ENCODE measurements around the gene IKZF1. TPM values are rescaled to one million over a fixed set of nuclear protein-coding genes. Genes with fewer than 3 reads are reported as not detected.

IKZF1 gene
- total RNA-seq, 4 donors from 2014 or later: 0.22 to 3.6 (median 1.9) TPM

DNA sequence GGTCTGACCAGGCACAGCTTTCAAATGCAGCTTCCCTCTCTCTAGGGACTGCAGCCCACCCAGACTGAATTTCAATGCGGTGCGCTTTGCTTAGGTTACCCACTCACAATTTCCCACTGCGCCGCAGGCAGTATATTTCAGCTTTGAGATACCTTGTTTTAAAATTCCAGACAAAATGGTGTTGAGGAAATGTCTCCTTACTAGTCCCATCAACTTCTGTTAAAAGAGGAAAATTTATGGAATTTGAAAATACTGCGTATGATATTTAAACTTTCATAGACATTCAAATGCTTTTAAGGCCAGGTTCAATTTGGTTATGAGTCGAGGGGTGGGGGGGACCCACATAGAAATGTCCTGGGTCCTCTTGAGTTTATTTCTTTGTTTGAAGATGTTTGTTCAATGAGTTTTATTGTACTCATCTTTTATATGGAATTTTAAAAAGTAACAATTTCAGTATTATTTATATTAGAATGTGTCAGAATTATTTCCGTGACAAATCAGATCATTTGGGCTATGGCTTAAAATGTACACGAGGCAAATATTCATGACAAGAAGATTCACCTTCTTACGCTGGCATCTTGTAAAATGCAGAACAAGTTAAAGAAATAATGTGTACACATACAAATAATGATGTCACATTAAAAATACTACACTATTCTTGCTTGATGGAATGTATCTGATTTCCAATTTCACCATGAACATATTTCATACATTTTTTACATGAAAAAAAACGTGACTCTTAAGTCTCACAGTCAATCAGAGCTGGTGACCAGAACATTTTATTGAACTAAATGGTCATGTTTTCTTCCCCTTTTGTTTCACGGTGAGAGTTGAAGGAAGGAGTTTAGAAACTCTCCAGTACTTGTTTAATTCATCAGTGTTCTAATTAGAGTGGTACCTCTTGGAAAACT is 1.3 kb downstream of the IKZF1 start:
- in situ Hi-C loops (cut with MboI; ENCODE audit: low sequenced_read_pairs in 4 of 4) (no loop called here), intact Hi-C loops (cut with DNase I; ENCODE audit: low total_unique reads) (no loop called here)
- no peak for DNase-seq
- Histone ChIP-seq H3K27me3 (peaks cover 33 to 37% (median 33%) of the 10 kb centered on the region in 3 donors), H3K4me1 (no peaks in the 10 kb centered on the region), H3K9me3 (no peaks in the 10 kb centered on the region), H3K36me3 (no peaks in the 10 kb centered on the region), H3K27ac (no peak overlapping the region), H3K4me3 (peak overlapping the region in 3 of 4 donors; percentile 17 to 35 (median 28))
- ATAC-seq: no peak
- TF ChIP-seq, protein P1, sequence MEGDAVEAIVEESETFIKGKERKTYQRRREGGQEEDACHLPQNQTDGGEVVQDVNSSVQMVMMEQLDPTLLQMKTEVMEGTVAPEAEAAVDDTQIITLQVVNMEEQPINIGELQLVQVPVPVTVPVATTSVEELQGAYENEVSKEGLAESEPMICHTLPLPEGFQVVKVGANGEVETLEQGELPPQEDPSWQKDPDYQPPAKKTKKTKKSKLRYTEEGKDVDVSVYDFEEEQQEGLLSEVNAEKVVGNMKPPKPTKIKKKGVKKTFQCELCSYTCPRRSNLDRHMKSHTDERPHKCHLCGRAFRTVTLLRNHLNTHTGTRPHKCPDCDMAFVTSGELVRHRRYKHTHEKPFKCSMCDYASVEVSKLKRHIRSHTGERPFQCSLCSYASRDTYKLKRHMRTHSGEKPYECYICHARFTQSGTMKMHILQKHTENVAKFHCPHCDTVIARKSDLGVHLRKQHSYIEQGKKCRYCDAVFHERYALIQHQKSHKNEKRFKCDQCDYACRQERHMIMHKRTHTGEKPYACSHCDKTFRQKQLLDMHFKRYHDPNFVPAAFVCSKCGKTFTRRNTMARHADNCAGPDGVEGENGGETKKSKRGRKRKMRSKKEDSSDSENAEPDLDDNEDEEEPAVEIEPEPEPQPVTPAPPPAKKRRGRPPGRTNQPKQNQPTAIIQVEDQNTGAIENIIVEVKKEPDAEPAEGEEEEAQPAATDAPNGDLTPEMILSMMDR (IDR thresholded peaks at IDR 0.05 in 4 of 5, conservative IDR thresholded peaks at IDR 0.05 in 1 of 5): no peak
- no peak for TF ChIP-seq POLR2A (IDR thresholded peaks at IDR 0.05)

DNA sequence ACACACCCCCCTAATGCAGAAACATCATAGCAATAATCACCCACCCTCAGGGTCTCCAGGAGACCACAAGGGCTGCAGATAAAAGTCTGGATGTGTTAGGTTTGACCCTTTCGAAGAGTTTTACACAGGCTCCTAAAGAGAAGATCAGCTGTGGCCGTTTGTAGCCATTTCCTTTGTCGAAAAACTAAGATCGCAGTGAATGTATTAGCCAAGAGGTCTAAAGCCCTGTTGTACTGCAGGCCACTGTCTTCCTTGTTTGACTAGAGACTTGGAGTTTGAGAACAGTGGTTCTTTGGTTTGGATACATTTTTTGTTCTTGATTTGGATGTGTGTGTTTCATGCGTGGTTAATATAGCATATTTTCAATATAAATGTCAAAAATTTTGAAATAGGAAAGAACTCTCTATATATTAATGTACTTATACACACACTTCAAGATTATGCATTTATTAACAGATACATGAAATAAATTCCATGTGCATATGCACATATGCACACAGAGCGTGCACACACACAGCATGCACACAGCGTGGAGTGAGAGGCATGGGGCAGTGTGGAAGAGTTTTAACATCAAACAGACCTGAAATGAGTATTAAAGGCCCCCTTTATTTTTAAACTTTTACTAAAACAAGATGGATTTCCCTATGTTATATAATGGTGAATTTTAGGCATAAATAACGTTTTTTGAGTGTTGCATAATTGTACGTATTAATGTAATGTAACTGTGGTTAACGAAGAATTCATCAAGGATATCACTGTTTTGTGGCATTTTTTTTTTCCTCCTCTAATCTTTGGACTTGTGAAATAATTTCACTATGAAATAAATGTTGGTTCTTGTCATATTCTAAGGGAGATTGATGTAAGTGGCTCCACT is 2.2 kb downstream of the IKZF1 start:
- no peak for TF ChIP-seq POLR2A (IDR thresholded peaks at IDR 0.05)
- TF ChIP-seq, protein P1 (IDR thresholded peaks at IDR 0.05 in 4 of 5, conservative IDR thresholded peaks at IDR 0.05 in 1 of 5): no peak
- DNase-seq (no peak), ATAC-seq (no peak)
- H3K9me3 ChIP-seq: no peaks in the 10 kb centered on the region
- H3K27me3 ChIP-seq: peaks cover 33 to 37% (median 33%) of the 10 kb centered on the region in 3 donors
- H3K4me1 ChIP-seq: no peaks in the 10 kb centered on the region
- intact Hi-C loops (cut with DNase I; ENCODE audit: low total_unique reads): no loop called here
- H3K4me3 ChIP-seq: no peak overlapping the region
- no peaks in the 10 kb centered on the region for H3K36me3 ChIP-seq
- in situ Hi-C loops (cut with MboI; ENCODE audit: low sequenced_read_pairs in 4 of 4): no loop called here
- no peak overlapping the region for H3K27ac ChIP-seq

DNA sequence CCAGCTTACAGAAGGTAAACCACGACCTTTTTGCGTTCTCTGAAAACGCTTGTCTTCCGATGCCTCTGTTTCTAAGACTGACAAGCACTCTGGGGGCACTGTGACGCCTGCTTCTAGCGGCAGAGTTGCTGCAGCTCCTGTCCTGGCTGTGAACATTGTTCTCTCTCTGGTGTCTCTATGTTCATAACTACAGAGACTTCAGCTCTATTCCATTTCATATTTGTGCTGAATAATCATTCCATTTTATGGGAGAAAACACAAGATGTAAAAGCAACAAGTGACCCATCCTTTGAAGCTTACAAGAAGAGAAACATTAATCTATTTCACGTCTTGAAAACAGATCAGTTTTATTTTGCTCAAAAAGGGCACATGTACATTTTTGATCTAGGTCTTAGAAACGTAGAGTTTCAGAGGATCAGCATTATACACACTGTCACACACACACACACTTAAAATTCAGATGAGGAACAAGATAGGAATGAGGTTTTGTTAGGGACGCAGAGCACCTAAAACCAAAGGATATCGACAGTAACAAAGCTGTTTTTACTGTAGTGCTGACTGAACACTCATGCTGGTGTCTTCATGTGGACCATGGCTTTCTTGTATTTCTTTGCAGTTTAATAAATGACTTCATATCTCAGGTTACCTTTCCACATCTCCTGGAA is 3.0 kb downstream of the IKZF1 start:
- in situ Hi-C loops (cut with MboI; ENCODE audit: low sequenced_read_pairs in 4 of 4) (no loop called here), intact Hi-C loops (cut with DNase I; ENCODE audit: low total_unique reads) (no loop called here)
- Histone ChIP-seq H3K27me3 (peaks cover 29 to 36% (median 30%) of the 10 kb centered on the region in 3 donors), H3K4me3 (no peak overlapping the region), H3K9me3 (no peaks in the 10 kb centered on the region), H3K36me3 (no peaks in the 10 kb centered on the region), H3K4me1 (no peaks in the 10 kb centered on the region), H3K27ac (no peak overlapping the region)
- TF ChIP-seq, protein P1 (IDR thresholded peaks at IDR 0.05 in 4 of 5, conservative IDR thresholded peaks at IDR 0.05 in 1 of 5): no peak
- no peak for TF ChIP-seq POLR2A (IDR thresholded peaks at IDR 0.05)
- ATAC-seq: no peak
- no peak for DNase-seq

DNA sequence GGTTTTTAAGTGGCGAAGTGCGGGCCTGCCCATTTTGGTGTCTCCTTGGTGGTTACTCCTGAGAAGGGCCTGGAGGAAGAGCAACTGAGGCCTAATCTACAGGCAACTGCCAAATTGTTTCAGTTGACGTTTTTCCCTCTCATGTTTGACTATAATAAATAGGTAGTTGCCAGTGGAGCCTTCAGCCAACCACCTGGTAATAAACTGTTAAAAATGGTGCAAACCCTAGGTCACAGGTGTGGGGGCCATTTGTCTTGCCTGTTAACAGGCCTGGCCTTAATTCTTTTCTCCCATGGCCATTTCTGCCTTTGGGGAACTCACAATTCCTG is 3.7 kb downstream of the IKZF1 start:
- in situ Hi-C loops (cut with MboI; ENCODE audit: low sequenced_read_pairs in 4 of 4): no loop called here
- H3K27me3 ChIP-seq: peaks cover 25 to 29% (median 26%) of the 10 kb centered on the region in 3 donors
- ATAC-seq: no peak
- no peaks in the 10 kb centered on the region for H3K36me3 ChIP-seq
- no peak overlapping the region for H3K27ac ChIP-seq
- TF ChIP-seq, protein P1 (IDR thresholded peaks at IDR 0.05 in 4 of 5, conservative IDR thresholded peaks at IDR 0.05 in 1 of 5): no peak
- TF ChIP-seq POLR2A (IDR thresholded peaks at IDR 0.05): no peak
- H3K9me3 ChIP-seq: no peaks in the 10 kb centered on the region
- no peak overlapping the region for H3K4me3 ChIP-seq
- intact Hi-C loops (cut with DNase I; ENCODE audit: low total_unique reads): no loop called here
- no peak for DNase-seq
- H3K4me1 ChIP-seq: no peaks in the 10 kb centered on the region
